T-helper 1 cell (primary cell): Measurements from ENCODE around the gene CYLC1.

ENCODE experiments used
- DNase-seq, 5 donors: peaks; one replicate each; pipeline ENCODE4 v3.0.0-alpha.2; 2012 to 2020
- total RNA-seq, 4 donors: gene quantifications; one replicate each; lab custom pipeline; 2026; lab: John Stamatoyannopoulos, UW

CYLC1 gene, protein sequence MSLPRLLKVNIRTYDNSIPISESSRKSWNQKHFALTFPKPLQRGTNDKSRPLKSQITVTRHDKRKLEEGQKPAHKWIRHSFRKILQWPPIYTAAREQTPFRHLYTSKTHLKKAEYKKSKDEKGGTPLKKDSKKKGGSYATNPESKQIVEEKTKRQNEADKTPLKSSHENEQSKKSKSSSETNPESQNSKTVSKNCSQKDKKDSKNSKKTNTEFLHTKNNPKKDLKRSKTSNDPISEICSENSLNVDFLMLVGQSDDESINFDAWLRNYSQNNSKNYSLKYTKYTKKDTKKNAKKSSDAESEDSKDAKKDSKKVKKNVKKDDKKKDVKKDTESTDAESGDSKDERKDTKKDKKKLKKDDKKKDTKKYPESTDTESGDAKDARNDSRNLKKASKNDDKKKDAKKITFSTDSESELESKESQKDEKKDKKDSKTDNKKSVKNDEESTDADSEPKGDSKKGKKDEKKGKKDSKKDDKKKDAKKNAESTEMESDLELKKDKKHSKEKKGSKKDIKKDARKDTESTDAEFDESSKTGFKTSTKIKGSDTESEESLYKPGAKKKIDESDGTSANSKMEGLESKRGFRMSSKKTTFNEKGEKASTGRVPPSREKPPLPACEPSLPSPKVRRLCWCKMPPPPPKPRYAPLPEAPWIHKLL
- 0 reads per million in 4 donors for total RNA-seq

DNA sequence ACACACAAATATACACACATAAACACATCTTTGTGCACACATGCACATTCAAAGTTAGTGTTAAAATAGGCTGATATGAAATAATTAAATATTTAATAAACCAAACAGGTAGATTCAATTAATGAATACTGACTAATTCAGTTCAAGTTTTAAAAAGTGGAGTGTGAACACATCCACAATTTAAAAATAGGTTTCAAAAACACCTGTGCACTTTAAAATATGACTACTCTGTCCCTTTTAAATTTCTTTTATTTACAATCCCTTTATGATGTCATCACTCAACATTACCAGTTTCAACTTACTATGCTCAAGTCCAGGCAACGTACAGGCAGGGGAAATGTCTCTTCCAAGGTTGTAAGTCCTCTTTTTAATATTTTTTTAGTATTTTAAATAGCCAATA lies at the start of gene CYLC1:
TSS of gene CYLC1 (plus strand) at position 301 of the 400 bp plus-strand sequence. CDS start at position 338, 37 bp downstream.
- DNase-seq: no peak

DNA sequence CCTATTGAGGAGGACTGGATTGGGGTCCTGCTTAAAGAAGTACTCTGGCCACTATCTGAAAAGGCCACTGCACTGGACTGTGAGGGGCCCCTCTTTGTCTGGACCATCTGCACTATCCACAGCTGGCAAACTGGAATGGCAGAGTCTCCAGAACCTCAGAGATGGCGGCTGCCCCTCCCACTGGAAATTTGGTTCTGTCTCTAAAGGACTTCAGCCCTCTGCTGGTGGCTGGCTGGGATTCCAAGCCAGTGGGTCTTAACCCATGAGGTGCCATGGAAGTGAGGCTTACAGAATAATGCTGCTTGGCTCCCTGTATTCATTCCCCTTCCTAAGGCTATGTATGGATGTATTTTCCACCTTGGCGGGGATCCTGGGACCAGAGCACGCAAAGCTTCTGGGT lies 41.6 kb upstream of the CYLC1 start:
- no peak for DNase-seq

DNA sequence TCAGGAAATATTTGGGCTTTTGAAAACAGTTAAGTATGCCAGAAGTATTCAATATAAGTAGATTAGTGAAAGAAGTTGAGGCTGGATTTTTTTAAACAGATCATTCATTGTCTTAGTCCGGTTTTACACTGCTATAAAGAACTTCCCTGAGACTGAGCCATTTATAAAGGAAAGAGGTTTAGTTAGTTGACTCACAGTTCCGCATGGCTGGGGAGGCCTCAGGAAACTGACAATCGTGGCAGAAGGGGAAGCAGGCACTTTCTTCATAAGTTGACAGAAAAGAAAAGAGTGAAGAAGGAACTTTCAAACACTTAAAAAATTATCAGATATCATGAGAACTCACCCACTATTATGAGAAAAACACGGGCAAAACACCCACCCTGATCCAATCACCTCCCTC lies 31.1 kb upstream of the CYLC1 start:
- no peak for DNase-seq

DNA sequence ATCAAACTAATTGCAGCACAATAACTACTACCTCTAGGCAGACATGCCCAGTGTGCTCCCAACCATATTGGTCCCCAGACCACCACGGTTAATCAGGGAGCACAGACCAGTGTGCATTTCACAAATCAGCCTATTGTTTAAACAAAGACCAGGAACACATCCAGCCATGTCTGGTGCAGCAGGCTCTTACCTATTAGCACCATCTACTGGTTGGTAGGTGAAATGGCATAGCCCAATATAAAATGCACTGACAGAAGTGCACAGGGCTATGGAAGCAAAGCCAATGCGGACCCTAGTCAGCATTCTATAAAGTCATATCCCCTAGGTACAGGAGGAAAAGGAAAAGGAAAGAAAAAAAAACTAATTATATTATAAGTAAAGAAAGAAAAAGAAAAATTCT lies 15.5 kb upstream of the CYLC1 start:
- peak in 1 of 5 donors; percentile 4 for DNase-seq

DNA sequence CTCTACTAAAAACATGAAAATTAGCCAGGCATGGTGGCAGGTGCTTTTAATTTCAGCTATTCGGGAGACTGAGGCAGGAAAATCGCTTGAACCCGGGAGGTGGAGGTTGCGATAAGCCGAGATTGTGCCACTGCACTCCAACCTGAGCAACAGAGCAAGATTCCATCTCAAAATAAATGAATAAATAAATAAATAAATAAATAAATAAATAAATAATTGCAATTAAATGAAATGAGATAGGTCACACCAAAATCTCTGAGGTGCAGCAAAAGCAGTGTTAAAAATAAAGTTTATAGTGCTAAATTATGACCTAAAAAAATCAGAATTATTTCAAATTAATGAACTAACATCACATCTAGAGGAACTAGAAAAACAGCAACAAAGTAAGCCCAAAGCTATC lies 13.6 kb upstream of the CYLC1 start:
- DNase-seq: no peak

DNA sequence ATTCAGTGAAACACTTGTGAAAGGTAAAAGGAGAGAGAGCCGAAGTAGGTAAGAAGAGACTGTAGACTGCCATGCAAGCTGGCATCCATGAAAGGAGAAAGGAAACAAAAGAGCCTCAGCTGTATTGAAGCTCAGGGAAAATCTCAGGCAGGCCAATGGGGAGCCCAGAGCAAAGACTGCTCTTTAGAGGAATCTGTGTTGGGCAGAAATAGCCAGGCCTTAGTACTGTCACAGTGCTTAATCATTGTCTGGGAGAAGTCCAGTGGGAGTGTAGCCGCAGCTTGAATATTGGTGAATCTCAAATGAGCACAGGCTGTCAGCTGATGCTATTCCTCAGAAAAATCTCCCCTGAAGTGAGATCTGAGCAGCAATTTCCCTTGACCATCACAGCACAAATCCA lies 27.6 kb downstream of the CYLC1 start:
- DNase-seq: no peak

DNA sequence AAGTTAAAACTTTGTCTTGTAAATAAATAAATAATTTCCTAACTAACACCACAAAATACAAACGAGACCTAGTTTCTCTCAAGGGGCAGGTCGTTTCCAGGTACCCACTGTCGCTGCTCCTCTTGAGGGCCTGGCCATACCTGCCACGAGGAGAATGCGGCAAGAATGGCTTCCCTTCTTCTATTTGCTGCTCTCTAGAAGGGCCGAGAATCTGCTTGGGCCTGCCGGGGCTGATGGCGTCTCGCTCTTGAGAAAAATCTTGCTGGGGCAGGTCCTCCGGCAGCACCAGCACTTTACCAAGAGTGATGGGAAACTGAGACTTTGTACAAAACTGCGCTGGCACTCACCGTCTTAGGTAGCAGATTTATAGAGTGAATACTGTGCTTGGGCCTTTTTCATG lies 31.5 kb downstream of the CYLC1 start:
- no peak for DNase-seq

DNA sequence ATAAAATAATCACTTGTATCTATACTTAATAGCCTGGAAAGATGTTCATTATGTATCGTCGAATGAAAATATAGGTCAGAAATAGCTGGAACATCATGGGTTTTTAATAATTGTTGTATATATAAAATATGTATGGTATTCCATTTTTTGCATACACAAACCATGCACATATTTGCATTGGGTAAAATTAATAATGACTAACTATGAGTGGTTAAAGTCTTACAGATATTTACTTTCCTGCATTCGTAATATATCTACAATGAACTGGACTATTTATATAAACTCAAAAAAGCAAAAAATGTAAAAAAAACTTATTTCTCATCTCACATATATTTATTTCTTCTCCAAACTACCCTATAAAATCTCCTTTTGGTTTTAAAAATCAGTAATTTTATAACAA lies 46.0 kb downstream of the CYLC1 start:
- no peak for DNase-seq

DNA sequence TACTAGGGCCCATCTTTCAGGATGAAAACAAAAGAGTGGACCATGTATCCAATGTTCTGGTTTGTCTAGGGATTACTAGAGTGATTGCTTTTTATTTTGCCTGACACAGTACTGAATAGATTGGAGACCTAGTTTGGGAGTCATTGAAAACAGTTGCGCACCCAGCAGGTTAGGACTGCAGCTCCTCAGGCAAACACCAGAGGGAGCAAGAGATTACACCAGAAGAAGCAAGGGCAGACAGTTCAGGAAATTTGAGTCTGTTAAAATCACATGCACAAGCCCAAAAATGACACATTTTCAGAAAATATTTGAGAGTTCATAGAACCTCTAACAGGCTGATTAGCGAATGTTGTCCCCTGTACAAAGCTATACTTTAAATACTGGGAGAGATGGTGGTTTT lies 55.6 kb downstream of the CYLC1 start:
- peak in 1 of 5 donors; percentile 0 for DNase-seq

DNA sequence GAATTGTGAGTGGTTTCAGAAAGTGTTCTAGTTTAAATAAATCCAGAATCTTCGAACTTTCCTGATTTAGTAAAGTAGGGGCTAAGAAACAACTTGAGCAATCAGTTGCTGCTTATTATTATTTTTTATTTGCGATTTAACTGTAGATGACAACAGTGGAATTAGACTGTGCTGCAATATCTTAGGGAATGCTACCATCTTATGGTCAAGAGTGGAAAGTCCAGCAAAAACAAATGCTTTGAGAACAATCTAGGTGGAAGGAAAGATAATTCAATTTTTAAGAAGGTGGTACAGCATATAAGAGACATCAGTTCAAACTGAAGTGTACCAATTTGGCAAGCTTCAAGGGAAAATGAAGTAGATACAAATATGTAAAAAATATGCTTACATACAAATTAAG lies 73.3 kb downstream of the CYLC1 start:
- DNase-seq: no peak
